CD1c-positive myeloid dendritic cell (primary cell): Measurements from ENCODE around the gene IL1RAPL1.

Experiments used
- DNase-seq: peaks from one replicate; pipeline ENCODE4 v3.0.0-alpha.2; 2016; ENCODE audit errors: extremely low spot score

The IL1RAPL1 gene

GRCh38 chrX:29775890-29776289 is 1188.6 kb downstream of the IL1RAPL1 start:
- no peak for DNase-seq

GRCh38 chrX:29787656-29788055 is 1200.4 kb downstream of the IL1RAPL1 start:
- no peak for DNase-seq

DNA sequence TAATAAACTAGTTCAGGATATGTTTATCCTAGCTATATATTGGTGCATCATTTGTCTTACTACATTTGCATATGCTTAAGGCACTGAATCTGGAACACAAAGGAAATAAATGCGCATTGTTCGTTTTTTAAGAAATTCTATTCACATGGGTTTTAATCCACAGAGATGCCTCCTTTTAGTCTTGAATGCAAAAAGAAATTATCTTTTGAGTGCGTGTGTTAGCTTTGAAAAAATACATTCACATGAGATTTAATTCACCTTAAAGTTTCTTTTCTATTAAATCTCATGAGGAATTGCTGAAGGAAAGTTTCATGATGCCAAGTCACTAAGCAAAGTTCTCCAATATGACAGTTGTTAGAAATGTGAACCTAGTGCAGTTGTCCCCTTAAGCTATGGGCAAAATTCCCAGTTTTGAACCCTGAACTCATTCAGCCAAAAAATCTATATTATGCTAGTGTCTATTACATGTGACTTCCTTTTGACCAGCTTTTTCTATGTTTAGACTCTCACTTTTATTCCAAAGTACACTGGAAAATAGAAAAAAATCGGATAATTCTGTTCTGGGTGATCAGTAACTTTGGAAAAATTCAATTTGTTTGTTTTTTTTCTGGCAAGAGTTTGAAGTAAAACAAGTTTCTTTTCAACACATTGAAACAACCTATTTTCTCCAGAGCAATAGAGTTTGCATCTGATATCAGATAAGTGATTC is 1201.9 kb downstream of the IL1RAPL1 start:
- DNase-seq, result no peak

- no peak for DNase-seq
Observed at GRCh38 chrX:29792335-29792734, 1205.1 kb downstream of the IL1RAPL1 start.

GRCh38 chrX:29797156-29797555 is 1209.9 kb downstream of the IL1RAPL1 start:
- DNase-seq, result no peak

- no peak for DNase-seq
Observed at GRCh38 chrX:29798469-29798868, 1211.2 kb downstream of the IL1RAPL1 start.

DNA sequence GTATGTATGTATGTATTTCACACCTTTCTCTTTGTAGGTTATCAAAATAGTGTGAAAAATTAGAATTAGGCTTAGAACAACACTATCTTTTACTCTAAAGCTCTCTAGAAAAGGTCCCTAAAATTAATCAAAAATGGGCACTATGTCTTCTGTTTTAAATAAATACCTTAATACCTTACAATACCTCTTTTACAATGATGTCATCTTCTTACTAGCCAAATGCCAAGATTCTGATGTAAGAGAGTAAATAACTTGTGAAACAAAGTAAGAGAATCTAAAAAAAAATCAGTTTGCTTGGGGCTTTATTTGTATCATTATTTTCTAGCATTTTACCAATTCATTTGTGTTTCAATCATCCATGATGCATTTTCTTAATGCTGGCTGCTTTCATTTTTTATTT is 1225.9 kb downstream of the IL1RAPL1 start:
- DNase-seq, result no peak

GRCh38 chrX:29824176-29824906 is 1237.1 kb downstream of the IL1RAPL1 start:
- no peak for DNase-seq

- DNase-seq, result no peak
Observed at GRCh38 chrX:29826742-29827141, 1239.5 kb downstream of the IL1RAPL1 start.

GRCh38 chrX:29834311-29834710 is 1247.1 kb downstream of the IL1RAPL1 start:
- DNase-seq, result no peak

DNA sequence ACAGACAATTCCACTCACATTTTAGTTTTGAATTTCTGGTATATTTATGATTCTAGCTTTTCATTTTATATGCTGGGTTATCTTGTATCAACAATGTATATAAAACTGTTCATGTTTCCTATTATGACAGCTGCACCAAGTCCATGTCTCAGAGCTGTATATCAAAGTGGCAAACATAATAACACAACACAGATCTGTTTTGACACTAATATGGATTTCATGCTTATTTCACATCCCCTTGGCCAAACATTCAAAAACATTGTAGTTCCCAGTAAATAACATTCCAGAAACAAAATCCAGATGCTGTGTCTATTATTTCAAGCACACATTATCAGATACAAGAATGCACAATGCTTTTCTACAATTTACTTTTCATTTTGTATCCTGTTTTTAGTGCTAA is 1247.5 kb downstream of the IL1RAPL1 start:
- DNase-seq, result no peak

- no peak for DNase-seq
Observed at GRCh38 chrX:29841750-29842149, 1254.5 kb downstream of the IL1RAPL1 start.

DNA sequence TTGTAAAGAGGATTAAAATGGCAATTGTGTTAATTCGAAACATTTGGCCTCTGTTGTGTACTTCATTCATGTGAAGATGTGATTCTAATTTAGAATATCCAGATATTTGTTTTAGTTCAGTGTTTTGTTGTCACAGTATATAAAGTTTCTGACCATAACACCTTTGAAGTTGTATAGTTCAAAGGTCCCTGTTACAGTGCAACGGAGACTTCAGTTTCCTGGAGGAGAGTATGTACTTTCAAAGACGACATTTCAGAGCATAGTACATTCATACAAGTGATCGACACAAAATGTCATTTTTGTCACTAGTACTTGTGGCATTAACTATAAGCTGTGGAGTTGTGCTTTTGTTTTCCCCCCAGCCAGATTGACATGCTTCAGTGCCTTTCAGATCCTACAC is 1255.3 kb downstream of the IL1RAPL1 start:
- DNase-seq, result no peak

GRCh38 chrX:29851857-29852605 is 1264.8 kb downstream of the IL1RAPL1 start:
- no peak for DNase-seq

- no peak for DNase-seq
Observed at GRCh38 chrX:29852767-29853166, 1265.5 kb downstream of the IL1RAPL1 start.

DNA sequence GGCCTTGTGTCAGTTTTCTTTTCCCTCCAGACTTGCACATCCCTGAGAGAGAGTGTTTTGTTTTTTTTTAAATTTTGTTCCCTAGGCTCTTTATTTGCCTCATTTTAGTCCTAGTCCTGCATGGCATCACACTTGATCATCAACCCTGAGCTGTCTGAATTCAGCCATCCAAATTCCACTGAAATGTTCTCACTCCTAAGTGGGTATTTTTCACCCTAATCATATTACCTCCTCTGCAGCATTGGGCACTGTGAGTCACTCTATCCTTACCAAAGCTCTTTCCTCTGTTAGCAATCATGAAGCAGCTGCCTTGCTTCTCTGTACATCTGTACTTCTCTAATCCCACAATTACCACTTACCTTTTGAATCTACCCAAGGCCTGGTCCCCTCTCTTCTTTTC is 1271.5 kb downstream of the IL1RAPL1 start:
- no peak for DNase-seq

DNA sequence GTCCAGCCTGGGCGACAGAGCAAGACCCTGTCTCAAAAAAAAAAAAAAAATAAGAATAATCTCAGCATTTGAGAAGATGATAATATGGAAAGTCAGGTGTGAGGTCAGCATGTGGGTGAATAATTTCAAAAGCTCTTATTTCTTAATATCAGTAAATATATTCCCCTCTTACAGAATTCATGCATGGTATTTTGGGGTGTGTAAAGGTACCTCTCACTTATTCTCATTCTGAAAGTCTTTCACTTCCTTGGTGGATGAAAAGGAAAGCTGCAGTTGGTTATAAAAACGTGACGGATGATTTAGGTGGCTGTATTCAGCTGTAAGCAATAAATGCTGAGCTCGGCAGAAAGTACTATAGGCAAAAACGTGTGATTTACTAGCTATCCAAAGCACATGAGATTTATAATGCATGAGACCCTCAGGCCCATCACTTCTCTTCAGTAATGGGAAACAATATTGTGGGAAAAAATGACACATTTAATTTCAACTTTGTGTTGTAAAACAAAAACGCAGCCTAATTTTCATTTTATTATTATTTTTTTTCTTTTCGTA is 1275.0 kb downstream of the IL1RAPL1 start:
- no peak for DNase-seq

- no peak for DNase-seq
Observed at GRCh38 chrX:29867971-29868370, 1280.7 kb downstream of the IL1RAPL1 start.

- DNase-seq, result no peak
Observed at GRCh38 chrX:29869837-29870236, 1282.6 kb downstream of the IL1RAPL1 start.

DNA sequence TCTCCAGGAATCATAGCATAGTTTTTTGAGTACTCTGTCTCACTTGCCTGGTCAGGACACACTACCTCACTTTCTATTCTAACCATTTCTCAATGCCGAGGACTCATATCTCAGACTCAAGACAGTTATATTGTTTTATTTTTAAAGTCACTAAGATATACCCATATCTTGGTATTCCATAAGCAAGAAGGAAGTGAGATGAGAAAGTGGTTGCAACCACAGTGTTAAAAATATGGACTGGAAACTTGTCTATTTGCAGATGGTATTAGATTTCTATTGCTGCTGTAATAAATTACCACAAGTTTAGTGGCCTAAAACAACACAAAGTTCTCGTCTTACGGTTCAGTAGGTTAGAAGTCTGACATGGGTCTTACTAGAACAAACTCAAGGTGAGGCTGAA is 1283.4 kb downstream of the IL1RAPL1 start:
- no peak for DNase-seq

- no peak for DNase-seq
Observed at GRCh38 chrX:29872831-29873230, 1285.6 kb downstream of the IL1RAPL1 start.

GRCh38 chrX:29876733-29877132 is 1289.5 kb downstream of the IL1RAPL1 start:
- no peak for DNase-seq
